ENCODE results near the gene ZBTB48.

- TF ChIP-seq CTCF (IDR thresholded peaks at IDR 0.05 in 4 of 5, conservative IDR thresholded peaks at IDR 0.05 in 1 of 5): no peak
- no peak for TF ChIP-seq POLR2A (IDR thresholded peaks at IDR 0.05)
Observed at GRCh38 chr1:6600410-6601048, 20.7 kb downstream of the ZBTB48 start.
